Measurements from ENCODE around the gene NUB1. TPM values are rescaled to one million over a fixed set of nuclear protein-coding genes. Genes with fewer than 3 reads are reported as not detected.
A peak's percentile ranks its signal among the peaks of the same experiment; 100 is the strongest.

NUB1 gene
- total RNA-seq, 1 donor, result 50.7 TPM

DNA sequence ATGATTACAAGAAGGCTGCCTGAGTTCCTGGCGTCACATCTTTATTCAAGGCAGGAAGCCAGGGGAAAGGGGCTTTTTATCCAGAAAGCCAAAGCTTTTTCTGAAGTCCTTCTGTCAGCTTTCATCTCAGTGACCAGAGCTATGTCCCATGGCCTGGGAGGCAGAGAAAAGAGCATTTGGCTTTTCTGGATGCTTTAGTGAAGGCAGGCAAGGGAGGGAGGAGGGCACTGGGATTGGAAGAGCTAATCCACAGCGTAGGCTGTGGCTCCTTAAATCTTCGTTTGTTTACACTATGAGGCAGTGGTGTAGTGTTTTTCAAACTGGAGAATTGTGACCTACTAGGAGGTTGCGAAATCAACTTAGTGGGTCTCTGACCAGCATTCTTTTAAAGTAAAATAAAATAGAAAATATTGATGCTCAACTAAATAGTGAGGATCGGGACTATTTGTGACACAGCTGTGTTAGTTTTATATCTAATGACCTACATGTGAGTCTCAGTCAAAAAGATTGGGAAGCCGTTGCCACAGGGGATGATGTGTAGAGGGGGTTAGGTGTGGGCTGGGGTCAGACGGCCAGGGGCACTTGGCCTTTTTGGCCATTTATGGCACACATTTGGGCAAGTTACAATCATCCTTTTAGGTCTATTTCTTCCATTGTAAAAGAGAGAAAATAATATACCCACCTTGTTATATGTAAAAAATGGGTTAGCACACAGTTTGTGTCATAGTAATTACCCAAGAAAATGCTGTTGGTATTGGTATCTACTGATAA lies 84.2 kb downstream of the NUB1 start:
- no peak overlapping the region for H2AFZ ChIP-seq (ENCODE audit: low read length)
- H4K20me1 ChIP-seq (ENCODE audit: insufficient read depth, low read length), result no peaks in the 10 kb centered on the region
- peak; percentile 92 for DNase-seq (ENCODE audit: insufficient read length, low spot score, missing footprints)
- TF ChIP-seq CTCF (IDR thresholded peaks at IDR 0.05; ENCODE audit: extremely low read depth, low read depth, low read length), result no peak
- no peaks in the 10 kb centered on the region for H3K79me2 ChIP-seq (ENCODE audit: insufficient read depth, low read length)
- H3K4me3 ChIP-seq (ENCODE audit: insufficient read depth, low read length), result peak overlapping the region; percentile 32
- H3K9me3 ChIP-seq (ENCODE audit: low read depth, low read length), result peaks cover 2% of the 10 kb centered on the region
- peak overlapping the region; percentile 69 for H3K4me2 ChIP-seq (ENCODE audit: insufficient read depth, low read length)
- H3K27ac ChIP-seq (ENCODE audit: low read depth, low read length), result peak overlapping the region; percentile 91
- peaks cover 50% of the 10 kb centered on the region for H3K4me1 ChIP-seq (ENCODE audit: insufficient read depth, low read length)
- H3K36me3 ChIP-seq (ENCODE audit: insufficient read depth, low read length), result no peaks in the 10 kb centered on the region
- H3K27me3 ChIP-seq (ENCODE audit: insufficient read depth, low read length), result peaks cover 3% of the 10 kb centered on the region

GRCh38 chr7:151426441-151426903 lies 84.9 kb downstream of the NUB1 start:
- peak overlapping the region; percentile 69 for H3K4me2 ChIP-seq (ENCODE audit: insufficient read depth, low read length)
- peak overlapping the region; percentile 91 for H3K27ac ChIP-seq (ENCODE audit: low read depth, low read length)
- DNase-seq (ENCODE audit: insufficient read length, low spot score, missing footprints), result peak; percentile 97
- no peak for TF ChIP-seq CTCF (IDR thresholded peaks at IDR 0.05; ENCODE audit: extremely low read depth, low read depth, low read length)
- no peaks in the 10 kb centered on the region for H4K20me1 ChIP-seq (ENCODE audit: insufficient read depth, low read length)
- H3K9me3 ChIP-seq (ENCODE audit: low read depth, low read length), result peaks cover 2% of the 10 kb centered on the region
- H3K27me3 ChIP-seq (ENCODE audit: insufficient read depth, low read length), result peaks cover 2% of the 10 kb centered on the region
- H3K79me2 ChIP-seq (ENCODE audit: insufficient read depth, low read length), result no peaks in the 10 kb centered on the region
- H3K4me1 ChIP-seq (ENCODE audit: insufficient read depth, low read length), result peaks cover 50% of the 10 kb centered on the region
- H2AFZ ChIP-seq (ENCODE audit: low read length), result peak overlapping the region; percentile 63
- H3K4me3 ChIP-seq (ENCODE audit: insufficient read depth, low read length), result peak overlapping the region; percentile 32
- H3K36me3 ChIP-seq (ENCODE audit: insufficient read depth, low read length), result no peaks in the 10 kb centered on the region

- Histone ChIP-seq H3K4me1 (ENCODE audit: insufficient read depth, low read length) (peaks cover 50% of the 10 kb centered on the region), H3K27me3 (ENCODE audit: insufficient read depth, low read length) (no peaks in the 10 kb centered on the region), H4K20me1 (ENCODE audit: insufficient read depth, low read length) (no peaks in the 10 kb centered on the region), H3K36me3 (ENCODE audit: insufficient read depth, low read length) (no peaks in the 10 kb centered on the region), H3K79me2 (ENCODE audit: insufficient read depth, low read length) (no peaks in the 10 kb centered on the region), H2AFZ (ENCODE audit: low read length) (peak overlapping the region; percentile 63), H3K4me3 (ENCODE audit: insufficient read depth, low read length) (peak overlapping the region; percentile 32), H3K27ac (ENCODE audit: low read depth, low read length) (peak overlapping the region; percentile 91), H3K9me3 (ENCODE audit: low read depth, low read length) (no peaks in the 10 kb centered on the region), H3K4me2 (ENCODE audit: insufficient read depth, low read length) (peak overlapping the region; percentile 69)
- peak; percentile 61 for DNase-seq (ENCODE audit: insufficient read length, low spot score, missing footprints)
- TF ChIP-seq CTCF (IDR thresholded peaks at IDR 0.05; ENCODE audit: extremely low read depth, low read depth, low read length), result no peak
These were observed 85.5 kb downstream of the NUB1 start for GRCh38 chr7:151426904-151427704.
